Breast epithelium (tissue), 4 donors: Measurements from ENCODE around the gene PTPRO. TPM values are rescaled to one million over a fixed set of nuclear protein-coding genes. Genes with fewer than 3 reads are reported as not detected.

Source experiments
- DNase-seq, 2 donors: peaks; one replicate each; pipeline ENCODE4 v3.0.0-alpha.2; 2019; ENCODE audit warnings: low spot score in 2 of 2
- H3K27ac ChIP-seq, 2 donors: fragments of 200-600 bp; sonication (generic) in 1 of 2; one replicate each; pipeline ENCODE4 v1.5.1; 2016 to 2019; ENCODE audit warnings: mild to moderate bottlenecking in 1 of 2
- H3K27me3 ChIP-seq, 2 donors: fragments of 200-600 bp; sonication (generic) in 1 of 2; one replicate each; pipeline versions ENCODE4 v1.5.1 to v1.6.0; 2017 to 2019; ENCODE audit warnings: control low read depth in 1 of 2, mild to moderate bottlenecking in 1 of 2
- H3K36me3 ChIP-seq: fragments of 200-600 bp; one replicate; pipeline ENCODE4 v1.5.1; 2019
- H3K4me1 ChIP-seq, 2 donors: fragments of 200-600 bp; sonication (generic); one replicate each; pipeline ENCODE4 v1.5.1; 2016 to 2019; ENCODE audit warnings: control low read depth in 1 of 2
- H3K4me3 ChIP-seq, 3 donors: fragments of 200-600 bp; sonication (generic); 1 replicate in 2 of 3; 2 replicates in 1 of 3; pipeline ENCODE4 v1.5.1; 2016 to 2019; ENCODE audit warnings: mild to moderate bottlenecking in 3 of 3, moderate library complexity in 2 of 3
- H3K9me3 ChIP-seq, 2 donors: fragments of 200-600 bp; sonication (generic) in 1 of 2; one replicate each; pipeline ENCODE4 v1.5.1; 2016 to 2019; ENCODE audit warnings: control low read depth in 1 of 2
- POLR2A ChIP-seq: fragments of 450-650 bp; IDR thresholded peaks from one replicate; pipeline ENCODE4 v1.6.1; 2016; ENCODE audit warnings: antibody characterized with exemption, mild to moderate bottlenecking, moderate library complexity
- POLR2AphosphoS5 ChIP-seq, 3 donors: sonication (generic); formaldehyde crosslinking; IDR thresholded peaks; one replicate each; pipeline ENCODE4 v1.6.1; 2017; ENCODE audit warnings: antibody characterized with exemption in 3 of 3
- intact Hi-C: fragments of 100-400 bp; cut with DNase I; formaldehyde crosslinking; loops from one replicate; pipeline ENCODE4 v1.15.1; 2023; ENCODE audit warnings: low total_unique reads
- total RNA-seq, 3 donors: library from RNA; depleted of rRNA; stranded (reverse); fragments of >200 nt; gene quantifications; one replicate each; pipeline ENCODE4 v1.1.0, GENCODE V29; 2016
- TF ChIP-seq, protein P1 (sequence below), 3 donors: fragments of 450-650 bp; IDR thresholded peaks; one replicate each; pipeline ENCODE4 v1.5.1; 2016 to 2017; ENCODE audit warnings: antibody characterized with exemption in 3 of 3, mild to moderate bottlenecking in 3 of 3, moderate library complexity in 3 of 3

PTPRO gene
- total RNA-seq, 3 donors from 2014 or later: 1.3 to 5.3 (median 2.5) TPM

DNA sequence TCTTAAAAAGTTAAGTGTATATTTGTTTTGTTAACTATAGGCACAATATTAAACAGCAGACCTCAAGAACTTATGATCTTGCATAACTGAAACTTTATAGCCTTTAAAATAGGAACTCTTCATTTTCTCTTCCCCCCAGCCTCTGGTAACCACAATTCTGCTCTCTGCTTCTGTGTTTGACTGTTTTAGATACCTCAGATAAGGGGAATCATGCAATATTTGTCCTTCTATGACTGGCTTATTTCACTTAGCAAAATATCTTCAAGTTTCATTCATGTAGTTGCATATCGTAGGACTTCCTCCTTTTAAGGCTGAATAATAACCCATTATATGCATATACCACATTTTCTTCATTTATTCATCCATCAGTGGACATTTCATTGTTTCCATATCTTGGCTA, 131.3 kb downstream of the PTPRO start:
- Histone ChIP-seq H3K36me3 (no peaks in the 10 kb centered on the region), H3K9me3 (peaks cover under 1 to 24% of the 10 kb centered on the region in 2 donors), H3K27me3 (no peaks in the 10 kb centered on the region), H3K4me1 (no peaks in the 10 kb centered on the region), H3K27ac (no peak overlapping the region), H3K4me3 (no peak overlapping the region)
- TF ChIP-seq POLR2A (no peak), POLR2AphosphoS5 (IDR thresholded peaks at IDR 0.05) (no peak)
- TF ChIP-seq, protein P1, sequence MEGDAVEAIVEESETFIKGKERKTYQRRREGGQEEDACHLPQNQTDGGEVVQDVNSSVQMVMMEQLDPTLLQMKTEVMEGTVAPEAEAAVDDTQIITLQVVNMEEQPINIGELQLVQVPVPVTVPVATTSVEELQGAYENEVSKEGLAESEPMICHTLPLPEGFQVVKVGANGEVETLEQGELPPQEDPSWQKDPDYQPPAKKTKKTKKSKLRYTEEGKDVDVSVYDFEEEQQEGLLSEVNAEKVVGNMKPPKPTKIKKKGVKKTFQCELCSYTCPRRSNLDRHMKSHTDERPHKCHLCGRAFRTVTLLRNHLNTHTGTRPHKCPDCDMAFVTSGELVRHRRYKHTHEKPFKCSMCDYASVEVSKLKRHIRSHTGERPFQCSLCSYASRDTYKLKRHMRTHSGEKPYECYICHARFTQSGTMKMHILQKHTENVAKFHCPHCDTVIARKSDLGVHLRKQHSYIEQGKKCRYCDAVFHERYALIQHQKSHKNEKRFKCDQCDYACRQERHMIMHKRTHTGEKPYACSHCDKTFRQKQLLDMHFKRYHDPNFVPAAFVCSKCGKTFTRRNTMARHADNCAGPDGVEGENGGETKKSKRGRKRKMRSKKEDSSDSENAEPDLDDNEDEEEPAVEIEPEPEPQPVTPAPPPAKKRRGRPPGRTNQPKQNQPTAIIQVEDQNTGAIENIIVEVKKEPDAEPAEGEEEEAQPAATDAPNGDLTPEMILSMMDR (IDR thresholded peaks at IDR 0.05): no peak
- intact Hi-C loops: no loop called here
- DNase-seq: no peak

DNA sequence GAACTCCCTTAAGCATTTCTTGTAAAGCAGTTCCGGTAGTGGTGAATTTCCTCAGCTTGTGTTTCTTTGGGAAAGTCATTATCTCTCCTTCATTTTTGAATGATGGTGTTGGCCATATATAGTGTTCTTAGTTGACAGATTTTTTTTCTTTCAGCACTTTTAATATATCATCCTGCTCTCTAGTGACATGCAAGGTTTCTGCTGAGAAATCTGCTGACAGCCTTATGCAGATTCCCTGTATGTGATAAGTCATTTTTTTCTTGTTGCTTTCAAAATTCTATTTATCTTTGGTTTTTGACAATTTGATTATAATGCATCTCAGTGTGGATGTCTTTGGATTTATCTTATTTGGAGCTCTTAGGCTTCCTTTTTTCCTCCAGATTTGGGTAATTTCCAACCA, 135.7 kb downstream of the PTPRO start:
- intact Hi-C loops: no loop called here
- no peaks in the 10 kb centered on the region for H3K36me3 ChIP-seq
- no peak overlapping the region for H3K4me3 ChIP-seq
- peaks cover 10 to 33% of the 10 kb centered on the region in 2 donors for H3K9me3 ChIP-seq
- TF ChIP-seq POLR2A (no peak), POLR2AphosphoS5 (IDR thresholded peaks at IDR 0.05) (no peak)
- TF ChIP-seq, protein P1 (IDR thresholded peaks at IDR 0.05): no peak
- no peaks in the 10 kb centered on the region for H3K27me3 ChIP-seq
- H3K4me1 ChIP-seq: no peaks in the 10 kb centered on the region
- no peak for DNase-seq
- H3K27ac ChIP-seq: no peak overlapping the region

DNA sequence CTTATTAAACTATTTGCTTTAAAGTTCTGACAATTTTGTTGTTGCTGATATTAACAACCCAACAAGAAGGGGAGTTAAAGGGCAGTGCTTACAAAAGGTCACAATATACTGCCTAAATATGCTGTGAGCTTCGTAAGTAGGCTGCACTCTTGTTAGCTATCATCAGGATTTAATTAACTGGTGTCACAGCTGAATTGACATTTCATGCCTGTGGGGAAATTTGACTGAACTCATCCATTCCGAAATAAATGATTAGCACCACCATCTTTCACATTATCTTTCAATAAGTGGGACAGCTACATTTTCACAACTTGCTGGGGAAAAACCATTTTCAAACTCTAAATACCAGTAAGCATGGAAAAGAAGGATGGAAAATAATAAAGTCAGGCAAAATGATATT, 146.6 kb downstream of the PTPRO start:
- no peak for DNase-seq
- intact Hi-C loops: no loop called here

DNA sequence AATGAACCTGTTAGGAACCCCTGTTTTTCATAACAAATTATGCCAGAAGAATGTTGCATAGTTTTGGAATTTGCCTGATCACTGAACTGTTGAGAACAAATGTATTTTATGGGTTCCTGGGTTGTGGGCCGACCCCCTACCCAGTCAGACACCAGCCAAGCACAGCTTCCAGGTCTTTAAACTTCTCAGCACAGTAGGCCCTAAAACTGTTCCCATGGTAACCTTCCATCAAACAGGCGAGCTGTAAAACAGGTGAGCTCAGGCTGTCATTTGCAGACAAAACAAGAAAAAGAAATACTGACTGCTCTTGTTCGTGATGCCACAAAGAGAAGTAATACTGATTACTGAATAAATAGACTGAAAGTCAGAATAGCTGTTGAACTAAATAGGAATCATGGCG, 147.0 kb downstream of the PTPRO start:
- intact Hi-C loops: no loop called here
- TF ChIP-seq, protein P1 (IDR thresholded peaks at IDR 0.05): no peak
- TF ChIP-seq POLR2AphosphoS5 (IDR thresholded peaks at IDR 0.05) (no peak), POLR2A (no peak)
- DNase-seq: no peak
- no peak overlapping the region for H3K27ac ChIP-seq
- no peaks in the 10 kb centered on the region for H3K27me3 ChIP-seq
- no peaks in the 10 kb centered on the region for H3K36me3 ChIP-seq
- no peaks in the 10 kb centered on the region for H3K9me3 ChIP-seq
- no peaks in the 10 kb centered on the region for H3K4me1 ChIP-seq
- H3K4me3 ChIP-seq: no peak overlapping the region

More for the DNA sequence above, 146.6 kb downstream of the PTPRO start:
- Histone ChIP-seq H3K27me3 (no peaks in the 10 kb centered on the region), H3K27ac (no peak overlapping the region), H3K9me3 (no peaks in the 10 kb centered on the region), H3K36me3 (no peaks in the 10 kb centered on the region), H3K4me3 (no peak overlapping the region), H3K4me1 (no peaks in the 10 kb centered on the region)
- TF ChIP-seq, protein P1 (IDR thresholded peaks at IDR 0.05): no peak
- no peak for TF ChIP-seq POLR2A
- TF ChIP-seq POLR2AphosphoS5 (IDR thresholded peaks at IDR 0.05): no peak

DNA sequence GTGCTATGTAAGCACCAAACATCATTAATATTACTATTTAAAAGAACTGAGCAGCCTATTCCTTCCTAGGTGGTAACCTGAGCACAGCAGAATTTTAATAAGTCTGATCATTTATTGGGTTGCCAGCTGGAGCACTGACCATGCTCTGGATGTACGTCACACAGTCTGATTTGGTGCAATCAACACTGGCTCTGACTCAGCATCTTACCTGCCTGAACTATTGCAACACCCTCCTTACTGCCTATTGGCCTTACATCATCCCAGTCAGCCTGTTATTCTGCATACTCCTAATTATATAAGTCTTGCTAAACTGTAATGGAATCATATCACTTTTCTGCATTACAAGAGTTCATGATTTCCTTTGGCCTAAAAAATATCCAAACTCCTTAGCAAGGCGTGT, 149.7 kb downstream of the PTPRO start:
- DNase-seq: no peak
- H3K27ac ChIP-seq: no peak overlapping the region
- H3K4me3 ChIP-seq: no peak overlapping the region
- intact Hi-C loops: no loop called here
- no peaks in the 10 kb centered on the region for H3K9me3 ChIP-seq
- no peaks in the 10 kb centered on the region for H3K4me1 ChIP-seq
- TF ChIP-seq, protein P1 (IDR thresholded peaks at IDR 0.05): no peak
- TF ChIP-seq POLR2A (no peak), POLR2AphosphoS5 (IDR thresholded peaks at IDR 0.05) (no peak)
- H3K36me3 ChIP-seq: no peaks in the 10 kb centered on the region
- no peaks in the 10 kb centered on the region for H3K27me3 ChIP-seq
